Stimulated activated CD4-positive, alpha-beta T cell treated with anti-CD3 and anti-CD28 coated beads, Interleukin-2, amount 100 ng/mL, for 4 hours (primary cell): ENCODE measurements around the gene LYST.
"Not testable (repeated sequence)": the region's sequence is repeated elsewhere in the genome, so short reads cannot be mapped to it uniquely, and the experiment has no call there.

Experiments
- DNase-seq: peaks from one replicate; pipeline ENCODE4 v3.0.0-alpha.2; 2020; ENCODE audit warnings: low read depth

LYST gene, protein sequence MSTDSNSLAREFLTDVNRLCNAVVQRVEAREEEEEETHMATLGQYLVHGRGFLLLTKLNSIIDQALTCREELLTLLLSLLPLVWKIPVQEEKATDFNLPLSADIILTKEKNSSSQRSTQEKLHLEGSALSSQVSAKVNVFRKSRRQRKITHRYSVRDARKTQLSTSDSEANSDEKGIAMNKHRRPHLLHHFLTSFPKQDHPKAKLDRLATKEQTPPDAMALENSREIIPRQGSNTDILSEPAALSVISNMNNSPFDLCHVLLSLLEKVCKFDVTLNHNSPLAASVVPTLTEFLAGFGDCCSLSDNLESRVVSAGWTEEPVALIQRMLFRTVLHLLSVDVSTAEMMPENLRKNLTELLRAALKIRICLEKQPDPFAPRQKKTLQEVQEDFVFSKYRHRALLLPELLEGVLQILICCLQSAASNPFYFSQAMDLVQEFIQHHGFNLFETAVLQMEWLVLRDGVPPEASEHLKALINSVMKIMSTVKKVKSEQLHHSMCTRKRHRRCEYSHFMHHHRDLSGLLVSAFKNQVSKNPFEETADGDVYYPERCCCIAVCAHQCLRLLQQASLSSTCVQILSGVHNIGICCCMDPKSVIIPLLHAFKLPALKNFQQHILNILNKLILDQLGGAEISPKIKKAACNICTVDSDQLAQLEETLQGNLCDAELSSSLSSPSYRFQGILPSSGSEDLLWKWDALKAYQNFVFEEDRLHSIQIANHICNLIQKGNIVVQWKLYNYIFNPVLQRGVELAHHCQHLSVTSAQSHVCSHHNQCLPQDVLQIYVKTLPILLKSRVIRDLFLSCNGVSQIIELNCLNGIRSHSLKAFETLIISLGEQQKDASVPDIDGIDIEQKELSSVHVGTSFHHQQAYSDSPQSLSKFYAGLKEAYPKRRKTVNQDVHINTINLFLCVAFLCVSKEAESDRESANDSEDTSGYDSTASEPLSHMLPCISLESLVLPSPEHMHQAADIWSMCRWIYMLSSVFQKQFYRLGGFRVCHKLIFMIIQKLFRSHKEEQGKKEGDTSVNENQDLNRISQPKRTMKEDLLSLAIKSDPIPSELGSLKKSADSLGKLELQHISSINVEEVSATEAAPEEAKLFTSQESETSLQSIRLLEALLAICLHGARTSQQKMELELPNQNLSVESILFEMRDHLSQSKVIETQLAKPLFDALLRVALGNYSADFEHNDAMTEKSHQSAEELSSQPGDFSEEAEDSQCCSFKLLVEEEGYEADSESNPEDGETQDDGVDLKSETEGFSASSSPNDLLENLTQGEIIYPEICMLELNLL (N-terminal part only)

DNA sequence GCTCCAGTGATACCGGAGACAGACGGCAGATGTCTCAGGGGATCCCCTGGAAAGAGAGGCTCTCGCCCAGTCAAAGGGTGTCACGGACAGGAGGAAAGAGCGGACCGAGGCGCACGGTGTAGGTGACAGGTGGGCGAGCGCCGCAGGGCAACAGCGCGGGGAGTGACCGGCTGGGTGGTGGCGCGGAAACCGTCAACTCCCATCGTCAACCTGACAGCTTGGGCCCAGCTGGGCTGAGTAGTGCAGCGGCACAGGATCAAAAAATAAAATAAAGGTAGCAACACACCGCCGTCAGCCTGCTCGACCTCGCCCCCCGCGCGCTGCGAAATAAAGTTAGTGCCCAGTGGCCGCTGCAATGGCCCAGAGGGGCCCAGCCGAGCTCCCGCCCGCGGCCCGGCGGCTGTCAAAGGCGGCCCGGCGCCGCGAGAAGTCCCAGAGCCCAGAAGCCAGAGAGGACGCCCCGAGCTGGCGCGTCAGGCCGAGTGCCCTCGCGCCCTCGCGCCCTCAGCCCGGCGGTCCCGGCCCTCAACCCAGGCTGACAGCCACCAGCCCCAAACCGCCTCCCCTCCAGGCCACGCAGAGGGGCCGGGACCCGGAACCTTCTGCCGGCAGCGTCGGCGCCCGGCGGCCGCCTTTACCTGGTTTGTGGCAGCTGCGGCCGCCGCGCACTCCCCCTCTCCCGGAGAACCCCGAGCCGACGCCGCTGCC is at the start of gene LYST:
LYST (minus strand) TSS at position 702 of the 708 bp plus-strand sequence. CDS start 36,489 bp downstream, outside the sequence.
- DNase-seq = peak; percentile 41

GRCh38 chr1:235915489-235915888 is 48.8 kb upstream of the LYST start:
- DNase-seq = not testable (repeated sequence)

- DNase-seq = no peak
Measured at GRCh38 chr1:235913311-235913710, 46.6 kb upstream of the LYST start.

DNA sequence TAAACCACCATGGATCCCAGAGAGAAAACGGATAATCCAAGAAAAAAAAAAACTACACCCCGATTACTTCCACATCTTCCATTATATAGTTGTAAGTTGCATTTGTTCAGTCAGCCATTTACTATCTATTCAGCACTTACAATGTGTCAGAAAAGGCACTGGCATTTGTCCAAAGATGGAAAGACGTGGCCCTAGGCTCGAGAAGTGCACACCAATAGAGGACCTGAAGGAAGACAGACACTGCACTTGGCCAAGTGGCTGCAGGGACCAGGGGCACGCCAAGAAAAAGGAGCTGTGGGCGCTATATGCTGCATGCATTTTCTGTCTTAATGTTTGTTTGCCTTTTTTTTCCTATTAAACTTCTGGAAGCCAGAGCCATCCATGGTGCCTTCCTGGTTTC is 45.2 kb upstream of the LYST start:
- no peak for DNase-seq

- DNase-seq = no peak
Measured at GRCh38 chr1:235911300-235911662, 44.6 kb upstream of the LYST start.

GRCh38 chr1:235910357-235911299 is 43.9 kb upstream of the LYST start:
- DNase-seq = peak; percentile 26

DNA sequence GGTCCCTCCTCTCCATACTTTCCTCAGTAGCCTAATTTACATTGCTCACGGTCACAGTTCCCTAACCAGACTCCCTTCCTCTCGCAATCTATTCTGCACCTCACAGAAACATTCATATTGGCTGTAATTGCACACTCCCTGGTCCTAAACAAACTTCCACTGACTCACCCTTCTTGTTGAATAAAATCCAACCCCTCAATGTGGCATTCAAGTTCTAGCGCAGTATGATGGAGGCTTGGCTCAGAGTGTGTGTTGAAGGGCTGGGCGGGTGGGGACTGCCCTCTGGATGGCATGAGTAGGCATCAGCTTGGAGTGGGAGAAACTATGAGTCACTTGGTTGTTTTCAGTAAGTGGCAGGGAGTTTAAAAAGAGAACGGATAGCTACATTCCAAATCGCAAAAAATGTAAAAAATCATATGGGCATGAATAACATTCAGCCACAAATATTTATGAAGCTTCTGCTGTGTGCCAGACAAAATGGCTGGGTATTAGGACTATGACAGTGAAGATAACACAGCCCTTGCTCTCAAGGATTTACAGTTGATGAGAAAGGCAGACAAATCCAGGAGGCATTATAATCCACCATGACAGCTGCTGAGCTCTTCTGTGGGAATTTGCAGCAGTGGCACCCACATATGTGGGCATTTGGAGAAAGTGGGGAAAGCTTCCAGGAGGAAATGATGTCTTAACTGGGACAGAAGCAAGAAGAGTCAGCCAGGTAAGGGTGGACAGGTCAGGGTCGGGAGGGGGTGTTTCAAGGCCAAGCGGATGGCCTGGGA is 42.2 kb upstream of the LYST start:
- no peak for DNase-seq

- DNase-seq = no peak
Measured at GRCh38 chr1:235907897-235908240, 41.2 kb upstream of the LYST start.

DNA sequence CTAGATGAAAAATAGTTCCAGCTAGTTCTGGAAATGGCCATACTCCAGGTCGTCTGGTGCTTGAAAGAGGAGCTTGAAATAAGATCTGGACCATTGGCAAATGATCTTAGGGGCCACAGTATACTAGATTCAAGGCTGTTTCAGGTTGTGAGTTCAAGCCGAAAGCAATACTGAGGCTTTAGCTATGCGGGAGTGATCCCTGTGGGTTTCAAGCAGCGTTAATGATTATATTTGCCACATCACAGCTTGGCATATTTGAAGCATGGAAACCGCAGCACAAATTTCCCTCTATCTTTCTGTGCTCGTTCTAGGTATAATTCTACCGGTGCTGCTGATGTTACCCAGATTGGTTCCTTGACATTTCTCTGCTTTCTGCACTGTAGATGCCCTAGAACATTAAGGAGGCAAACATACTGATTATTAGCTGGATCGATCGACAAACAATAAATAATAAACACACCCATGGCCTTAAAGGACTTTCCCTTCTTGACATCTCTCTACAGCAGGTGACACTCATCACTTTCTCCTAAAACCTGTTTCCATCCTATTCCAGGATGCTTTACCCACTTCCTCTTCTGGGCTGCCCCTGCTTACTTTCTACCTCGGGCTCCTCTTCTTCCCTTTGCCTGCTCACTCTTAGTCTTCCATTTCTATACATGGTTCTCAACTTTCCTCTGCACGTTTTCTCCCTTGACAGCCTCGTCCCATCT is 40.6 kb upstream of the LYST start:
- no peak for DNase-seq

- DNase-seq = no peak
Measured at GRCh38 chr1:235906436-235906835, 39.7 kb upstream of the LYST start.

GRCh38 chr1:235903809-235904208 is 37.1 kb upstream of the LYST start:
- not testable (repeated sequence) for DNase-seq

DNA sequence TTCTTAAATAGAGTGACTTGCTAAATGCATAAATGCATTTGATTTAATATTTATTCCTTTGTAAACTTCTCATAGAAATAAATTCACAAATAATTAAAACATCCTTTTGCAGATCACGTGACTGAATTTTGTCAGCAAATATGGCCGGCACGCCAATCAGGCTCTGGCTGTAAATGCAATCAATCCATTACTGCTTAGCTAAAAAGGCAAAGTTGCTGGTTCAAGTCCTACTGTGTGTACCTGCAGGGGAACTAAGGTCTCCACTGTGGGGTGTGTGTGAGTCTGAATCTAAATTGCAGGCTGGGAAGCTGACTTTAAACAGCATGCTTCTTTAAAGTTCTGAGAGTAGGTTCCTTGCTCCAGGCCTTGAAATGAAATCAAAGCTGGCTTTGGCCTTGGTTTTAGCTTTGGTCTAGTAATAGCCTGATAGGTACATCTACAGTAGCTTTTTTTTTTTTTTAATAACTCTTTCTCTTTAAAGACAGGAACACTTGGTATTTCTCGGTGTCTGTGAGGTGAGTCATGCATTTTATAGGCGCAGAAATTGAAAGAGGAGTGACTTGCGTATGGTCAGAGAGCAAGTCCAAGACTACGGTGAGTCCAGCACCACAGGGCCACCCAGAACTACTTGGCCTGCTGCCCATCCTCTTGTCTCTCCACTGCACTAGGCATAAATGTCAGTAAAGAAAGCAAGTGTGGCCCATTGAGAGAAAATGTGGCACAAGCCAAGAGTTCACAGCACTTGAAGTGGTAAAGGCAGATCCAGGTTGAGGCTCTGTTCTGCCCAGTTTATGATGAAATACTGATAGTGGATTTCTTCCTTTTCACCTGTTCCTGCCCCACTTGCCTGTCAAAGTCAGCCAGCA is 36.2 kb upstream of the LYST start:
- DNase-seq = no peak

- DNase-seq = no peak
Measured at GRCh38 chr1:235901461-235901860, 34.8 kb upstream of the LYST start.

DNA sequence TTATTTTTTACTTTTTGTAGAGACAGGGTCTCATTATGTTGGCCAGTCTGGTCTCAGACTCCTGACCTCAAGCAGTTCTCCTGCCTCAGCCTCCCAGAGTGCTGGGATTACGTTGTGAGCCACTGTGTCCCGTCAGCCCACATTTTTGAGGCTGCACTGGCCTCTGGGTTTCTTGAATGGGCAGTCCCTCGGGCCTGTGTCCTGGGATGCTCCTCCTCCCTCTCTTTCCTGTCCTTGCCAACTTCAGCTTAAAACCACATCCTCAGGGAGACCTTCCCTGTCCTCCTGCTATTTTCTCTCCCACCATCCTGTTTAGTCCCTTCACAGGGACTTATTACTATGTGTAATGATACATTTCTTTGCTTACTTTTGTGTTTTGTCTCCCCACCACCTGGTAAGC is 31.4 kb upstream of the LYST start:
- DNase-seq = no peak

DNA sequence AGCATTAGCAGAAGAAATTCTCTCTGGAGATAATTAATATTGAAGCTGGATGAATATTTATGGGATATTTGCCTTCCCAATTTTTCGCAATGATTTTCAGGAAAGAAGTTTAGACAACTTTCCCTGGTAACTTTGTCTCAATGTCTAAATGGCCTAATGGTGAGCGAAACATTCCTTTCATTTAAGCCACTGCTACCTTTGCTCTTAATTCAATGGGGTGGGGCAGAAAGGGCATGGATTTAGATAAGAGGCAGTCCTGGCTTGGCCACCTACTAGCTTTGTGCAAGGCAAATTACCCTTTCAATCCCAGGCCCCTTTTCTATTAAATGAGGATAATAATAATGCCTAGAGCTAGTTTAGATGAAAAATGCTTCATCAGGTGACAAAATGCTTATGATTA is 27.1 kb upstream of the LYST start:
- no peak for DNase-seq

- DNase-seq = no peak
Measured at GRCh38 chr1:235892734-235893413, 26.2 kb upstream of the LYST start.

GRCh38 chr1:235892202-235892601 is 25.5 kb upstream of the LYST start:
- no peak for DNase-seq
